HG02885 (cell line): ENCODE measurements around the gene SLC25A39.
A peak's percentile ranks its signal among the peaks of the same experiment; 100 is the strongest.
"Not testable (repeated sequence)": the region's sequence is repeated elsewhere in the genome, so short reads cannot be mapped to it uniquely, and the experiment has no call there.

ENCODE experiments used
- ATAC-seq: cut with Tn5 transposase; IDR thresholded peaks from one replicate; pipeline ENCODE4 v1.9.1; 2021; ENCODE audit warnings: mild to moderate bottlenecking; ENCODE audit not compliant: unreplicated experiment, poor library complexity

Gene SLC25A39

DNA sequence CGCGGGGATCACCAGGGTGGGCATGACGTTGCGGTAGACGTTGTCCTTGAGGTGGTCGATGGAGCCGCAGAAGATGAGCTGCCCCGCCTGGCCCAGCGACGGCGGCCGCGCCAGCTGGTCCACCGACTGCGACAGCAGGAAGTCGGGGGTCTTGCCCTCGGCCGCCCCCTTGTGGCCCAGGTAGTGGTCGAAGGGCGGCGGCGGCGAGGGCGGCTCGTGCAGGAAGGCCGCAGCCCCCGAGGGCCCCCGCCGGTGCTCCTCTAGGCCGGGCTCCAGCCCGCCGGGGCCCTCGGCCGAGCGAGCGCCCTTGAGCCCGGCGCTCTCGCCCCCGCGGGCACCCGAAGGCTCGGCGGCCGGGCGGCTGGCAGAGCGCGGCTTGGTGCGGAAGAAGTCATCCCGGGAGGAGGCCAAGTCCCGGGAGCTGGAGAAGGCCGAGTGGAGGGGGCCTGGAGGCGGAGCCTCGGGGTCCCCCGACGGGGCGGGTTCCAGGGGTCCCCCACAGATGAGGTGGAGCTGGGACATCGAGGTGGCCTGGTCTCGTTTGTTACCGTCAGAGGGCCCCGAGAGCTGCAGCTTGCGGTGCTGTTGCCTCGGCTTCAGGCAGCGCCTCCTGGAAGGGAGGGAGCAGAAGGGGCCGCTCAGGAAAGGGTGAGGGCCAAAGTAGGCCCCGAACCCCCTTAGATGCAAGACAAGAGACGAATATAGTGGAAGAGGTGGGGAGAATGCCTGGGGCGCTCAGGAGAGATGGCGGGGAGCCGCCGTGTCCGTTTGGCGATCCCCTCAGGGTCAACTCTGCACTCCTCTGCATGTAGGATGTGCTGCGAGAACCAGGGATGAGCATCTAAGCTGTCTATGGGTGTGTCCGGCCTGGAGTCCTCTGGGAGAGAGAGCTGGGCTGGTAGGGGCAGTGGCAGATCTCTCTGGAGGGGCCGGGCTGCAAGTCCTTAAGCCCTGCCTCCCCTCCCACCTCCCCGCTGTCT lies 30.2 kb upstream of the SLC25A39 start:
- ATAC-seq, result no peak

DNA sequence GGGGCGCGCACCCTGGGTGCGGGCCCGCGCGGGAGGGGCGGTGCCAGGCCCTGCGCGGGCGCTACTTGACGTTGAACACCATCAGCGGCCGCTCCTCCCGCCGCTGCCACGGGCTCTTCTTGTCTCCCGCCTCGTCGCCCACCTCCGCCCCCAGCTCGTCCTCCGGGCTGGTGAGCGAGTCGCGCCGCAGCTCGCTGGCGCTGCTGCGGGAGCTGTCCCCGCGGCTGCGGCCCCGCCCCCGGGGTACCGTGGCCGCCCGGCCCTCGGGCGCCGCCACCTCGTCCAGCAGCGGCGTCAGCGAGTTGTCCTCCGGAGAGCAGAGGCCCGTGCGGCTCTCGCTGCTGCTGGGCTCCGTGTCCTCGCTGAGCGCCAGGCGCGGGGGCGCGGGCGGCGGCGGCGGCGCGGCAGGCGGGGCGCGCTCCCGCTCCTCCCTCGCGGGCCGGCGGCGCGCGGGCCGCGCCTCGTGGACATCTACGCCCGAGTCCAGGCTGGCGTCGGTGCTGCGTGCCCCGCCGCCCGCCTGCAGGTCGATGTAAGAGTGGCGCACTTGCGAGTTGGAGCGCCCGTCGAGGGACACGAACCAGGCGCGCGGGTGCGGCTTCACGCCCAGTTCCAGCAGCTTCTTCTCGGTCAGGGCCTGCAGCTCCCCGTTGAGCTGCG lies 29.2 kb upstream of the SLC25A39 start:
- no peak for ATAC-seq

DNA sequence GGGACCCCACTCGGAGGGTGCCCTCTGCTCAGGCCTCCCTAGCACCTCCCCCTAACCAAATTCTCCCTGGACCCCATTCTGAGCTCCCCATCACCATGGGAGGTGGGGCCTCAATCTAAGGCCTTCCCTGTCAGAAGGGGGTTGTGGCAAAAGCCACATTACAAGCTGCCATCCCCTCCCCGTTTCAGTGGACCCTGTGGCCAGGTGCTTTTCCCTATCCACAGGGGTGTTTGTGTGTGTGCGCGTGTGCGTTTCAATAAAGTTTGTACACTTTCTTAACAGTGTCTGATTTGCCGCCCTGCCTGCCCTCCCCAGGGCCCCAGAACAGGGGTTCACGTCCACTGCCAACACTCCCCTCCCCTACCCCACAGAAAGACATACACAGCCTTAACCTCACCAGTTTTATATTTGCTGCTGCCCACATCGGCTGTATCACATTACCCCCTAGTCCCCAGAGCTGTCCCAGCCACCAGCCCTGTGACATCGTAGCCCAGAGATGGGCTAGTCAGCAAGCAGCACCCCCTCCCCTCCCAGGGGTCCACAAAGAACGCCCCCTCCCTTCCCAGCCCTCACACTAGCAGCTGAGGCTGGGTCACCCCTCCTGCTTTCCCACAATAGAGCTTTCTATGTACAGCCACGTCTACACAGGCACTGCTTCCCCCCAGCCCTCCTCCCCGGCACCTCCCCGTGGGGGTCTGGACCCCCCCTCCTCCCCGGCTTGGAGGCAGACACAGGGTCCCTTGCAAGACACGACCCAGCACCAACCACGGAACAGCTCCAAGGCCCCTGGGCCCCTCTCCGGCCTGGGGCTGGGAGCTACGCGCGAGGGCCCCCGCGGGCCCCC lies 28.4 kb upstream of the SLC25A39 start:
- no peak for ATAC-seq

DNA sequence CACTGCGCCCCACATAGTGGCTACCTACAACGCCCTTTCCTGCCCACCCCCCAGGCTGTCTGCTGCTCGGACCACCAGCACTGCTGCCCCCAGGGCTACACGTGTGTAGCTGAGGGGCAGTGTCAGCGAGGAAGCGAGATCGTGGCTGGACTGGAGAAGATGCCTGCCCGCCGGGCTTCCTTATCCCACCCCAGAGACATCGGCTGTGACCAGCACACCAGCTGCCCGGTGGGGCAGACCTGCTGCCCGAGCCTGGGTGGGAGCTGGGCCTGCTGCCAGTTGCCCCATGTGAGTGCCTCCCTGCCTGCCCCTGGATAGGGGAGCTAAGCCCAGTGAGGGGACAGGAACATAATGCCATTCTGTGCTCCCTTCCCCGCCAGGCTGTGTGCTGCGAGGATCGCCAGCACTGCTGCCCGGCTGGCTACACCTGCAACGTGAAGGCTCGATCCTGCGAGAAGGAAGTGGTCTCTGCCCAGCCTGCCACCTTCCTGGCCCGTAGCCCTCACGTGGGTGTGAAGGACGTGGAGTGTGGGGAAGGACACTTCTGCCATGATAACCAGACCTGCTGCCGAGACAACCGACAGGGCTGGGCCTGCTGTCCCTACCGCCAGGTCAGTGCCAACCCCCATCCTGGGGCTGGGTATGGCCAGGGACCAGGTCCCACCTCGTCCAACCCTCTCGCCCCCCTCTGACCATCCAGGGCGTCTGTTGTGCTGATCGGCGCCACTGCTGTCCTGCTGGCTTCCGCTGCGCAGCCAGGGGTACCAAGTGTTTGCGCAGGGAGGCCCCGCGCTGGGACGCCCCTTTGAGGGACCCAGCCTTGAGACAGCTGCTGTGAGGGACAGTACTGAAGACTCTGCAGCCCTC lies 27.6 kb upstream of the SLC25A39 start:
- no peak for ATAC-seq

DNA sequence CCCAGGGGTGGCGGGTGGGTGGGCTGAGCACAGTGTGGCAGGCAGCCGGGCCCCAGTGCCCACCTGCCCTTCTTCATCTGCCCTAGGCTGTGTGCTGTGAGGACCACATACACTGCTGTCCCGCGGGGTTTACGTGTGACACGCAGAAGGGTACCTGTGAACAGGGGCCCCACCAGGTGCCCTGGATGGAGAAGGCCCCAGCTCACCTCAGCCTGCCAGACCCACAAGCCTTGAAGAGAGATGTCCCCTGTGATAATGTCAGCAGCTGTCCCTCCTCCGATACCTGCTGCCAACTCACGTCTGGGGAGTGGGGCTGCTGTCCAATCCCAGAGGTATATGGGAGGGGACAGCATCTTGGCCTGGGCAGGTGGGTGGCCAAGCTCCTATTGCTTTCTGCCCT lies 26.8 kb upstream of the SLC25A39 start:
- ATAC-seq, result no peak

DNA sequence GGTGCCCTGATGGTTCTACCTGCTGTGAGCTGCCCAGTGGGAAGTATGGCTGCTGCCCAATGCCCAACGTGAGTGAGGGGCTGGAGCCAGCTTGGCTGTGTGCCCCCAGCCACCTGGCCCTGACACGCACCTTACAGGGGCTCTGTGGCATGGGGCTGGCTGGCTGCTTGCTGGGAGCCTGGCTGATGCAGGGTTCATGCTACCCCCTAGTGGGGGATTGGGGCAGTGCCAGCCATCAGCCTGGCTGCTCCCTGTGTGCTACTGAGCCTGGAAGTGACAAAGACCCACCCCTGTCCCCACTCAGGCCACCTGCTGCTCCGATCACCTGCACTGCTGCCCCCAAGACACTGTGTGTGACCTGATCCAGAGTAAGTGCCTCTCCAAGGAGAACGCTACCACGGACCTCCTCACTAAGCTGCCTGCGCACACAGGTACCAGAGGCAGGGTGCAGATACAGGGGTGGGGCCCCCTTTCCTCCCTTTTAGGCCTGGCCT lies 26.2 kb upstream of the SLC25A39 start:
- no peak for ATAC-seq

DNA sequence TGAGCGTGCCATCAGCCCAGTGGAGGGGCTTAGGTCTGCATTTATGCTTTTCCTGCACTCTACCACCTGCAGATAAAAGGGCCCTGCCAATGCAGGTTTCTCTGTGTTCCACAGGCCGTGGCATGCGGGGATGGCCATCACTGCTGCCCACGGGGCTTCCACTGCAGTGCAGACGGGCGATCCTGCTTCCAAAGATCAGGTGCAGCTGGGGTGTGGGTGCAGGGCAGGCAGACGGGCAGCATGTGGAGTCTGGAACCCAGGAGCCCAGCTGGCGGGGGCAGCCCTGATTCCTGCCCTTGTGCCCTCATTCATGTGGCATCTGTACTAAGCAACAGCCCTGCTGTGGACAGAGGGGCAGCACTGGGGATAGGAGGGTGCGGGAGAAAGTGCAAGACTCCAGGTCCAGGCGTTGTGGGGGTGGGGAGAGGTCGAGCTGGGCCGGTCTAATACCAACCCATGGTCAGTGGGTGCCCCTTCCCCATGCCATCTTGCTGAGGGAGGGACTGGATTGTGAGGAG lies 25.0 kb upstream of the SLC25A39 start:
- ATAC-seq, result no peak

DNA sequence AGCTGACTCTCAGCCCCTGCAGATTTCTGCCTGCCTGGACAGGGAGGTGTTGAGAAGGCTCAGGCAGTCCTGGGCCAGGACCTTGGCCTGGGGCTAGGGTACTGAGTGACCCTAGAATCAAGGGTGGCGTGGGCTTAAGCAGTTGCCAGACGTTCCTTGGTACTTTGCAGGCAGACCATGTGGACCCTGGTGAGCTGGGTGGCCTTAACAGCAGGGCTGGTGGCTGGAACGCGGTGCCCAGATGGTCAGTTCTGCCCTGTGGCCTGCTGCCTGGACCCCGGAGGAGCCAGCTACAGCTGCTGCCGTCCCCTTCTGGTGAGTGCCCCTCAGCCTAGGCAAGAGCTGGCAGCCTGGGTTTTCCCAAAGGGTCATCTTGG lies 24.4 kb upstream of the SLC25A39 start:
- no peak for ATAC-seq

DNA sequence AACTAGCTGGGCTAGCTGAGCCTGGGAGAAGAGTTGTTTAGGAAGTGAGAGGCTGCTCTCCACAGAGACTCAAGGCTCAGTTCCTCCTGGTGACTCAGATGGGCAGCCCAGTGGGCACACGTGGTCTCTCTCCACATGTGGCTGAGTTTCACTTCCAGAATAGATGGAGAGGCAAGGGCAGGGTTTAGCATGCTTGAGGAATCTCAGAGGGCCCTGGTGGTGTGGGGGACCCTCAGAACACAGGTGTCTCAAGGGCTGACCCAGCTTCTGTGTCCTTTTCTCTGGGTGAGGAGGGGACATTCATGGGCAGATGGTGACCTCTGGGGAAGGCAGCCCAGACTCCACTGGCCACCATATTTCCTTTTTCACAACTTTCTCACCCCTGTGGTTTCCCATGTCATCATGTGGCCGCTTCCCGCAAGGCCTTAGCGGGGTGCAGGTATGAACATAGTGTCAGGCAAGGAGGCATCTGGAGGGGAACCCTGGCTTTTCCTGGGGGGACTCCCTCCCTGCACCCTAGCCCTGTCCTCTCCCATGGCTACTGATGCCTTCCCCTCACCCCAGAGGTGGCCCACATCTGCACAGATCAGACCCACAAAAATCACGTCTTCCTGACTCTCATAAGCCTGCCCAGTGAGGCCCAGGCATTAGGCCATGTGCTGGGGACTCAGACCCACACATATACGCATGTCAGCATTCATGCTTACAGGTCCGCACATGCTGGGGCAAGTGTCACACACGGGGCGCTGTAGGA lies 23.8 kb upstream of the SLC25A39 start:
- ATAC-seq, result no peak

DNA sequence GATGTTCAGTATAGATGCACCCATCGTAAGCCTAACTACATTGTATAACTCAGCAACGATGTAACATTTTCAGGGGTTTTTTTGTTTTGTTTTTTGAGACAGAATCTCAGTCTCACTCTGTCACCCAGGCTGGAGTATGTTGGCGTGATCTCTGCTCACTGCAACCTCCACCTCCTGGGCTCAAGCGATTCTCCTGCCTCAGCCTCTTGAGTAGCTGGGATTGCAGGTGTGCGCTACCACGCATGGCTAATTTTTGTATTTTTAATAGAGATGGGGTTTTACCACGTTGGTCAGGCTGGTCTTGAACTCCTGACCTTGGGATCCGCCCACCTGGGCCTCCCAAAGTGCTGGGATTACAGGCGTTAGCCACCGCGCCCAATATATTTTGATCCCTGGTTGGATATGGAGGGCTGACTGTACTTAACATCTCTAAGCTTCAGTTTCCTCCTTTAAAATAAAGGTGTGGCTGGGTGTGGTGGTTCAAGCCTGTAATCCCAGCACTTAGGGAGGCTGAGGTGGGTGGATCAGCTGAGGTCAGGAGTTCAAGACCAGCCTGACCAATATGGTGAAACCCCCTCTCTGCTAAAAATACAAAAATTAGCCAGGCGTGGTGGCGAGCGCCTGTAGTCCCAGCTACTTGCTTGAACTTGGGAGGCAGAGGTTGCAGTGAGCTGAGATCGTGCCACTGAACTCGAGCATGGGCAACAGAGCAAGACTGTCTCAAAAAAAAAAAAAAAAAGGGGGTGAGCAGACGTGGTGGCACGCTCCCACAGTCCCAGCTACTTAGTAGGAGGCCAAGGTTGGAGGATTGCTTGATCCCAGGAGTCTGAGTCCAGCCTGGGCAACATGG lies 22.8 kb upstream of the SLC25A39 start:
- not testable (repeated sequence) for ATAC-seq

DNA sequence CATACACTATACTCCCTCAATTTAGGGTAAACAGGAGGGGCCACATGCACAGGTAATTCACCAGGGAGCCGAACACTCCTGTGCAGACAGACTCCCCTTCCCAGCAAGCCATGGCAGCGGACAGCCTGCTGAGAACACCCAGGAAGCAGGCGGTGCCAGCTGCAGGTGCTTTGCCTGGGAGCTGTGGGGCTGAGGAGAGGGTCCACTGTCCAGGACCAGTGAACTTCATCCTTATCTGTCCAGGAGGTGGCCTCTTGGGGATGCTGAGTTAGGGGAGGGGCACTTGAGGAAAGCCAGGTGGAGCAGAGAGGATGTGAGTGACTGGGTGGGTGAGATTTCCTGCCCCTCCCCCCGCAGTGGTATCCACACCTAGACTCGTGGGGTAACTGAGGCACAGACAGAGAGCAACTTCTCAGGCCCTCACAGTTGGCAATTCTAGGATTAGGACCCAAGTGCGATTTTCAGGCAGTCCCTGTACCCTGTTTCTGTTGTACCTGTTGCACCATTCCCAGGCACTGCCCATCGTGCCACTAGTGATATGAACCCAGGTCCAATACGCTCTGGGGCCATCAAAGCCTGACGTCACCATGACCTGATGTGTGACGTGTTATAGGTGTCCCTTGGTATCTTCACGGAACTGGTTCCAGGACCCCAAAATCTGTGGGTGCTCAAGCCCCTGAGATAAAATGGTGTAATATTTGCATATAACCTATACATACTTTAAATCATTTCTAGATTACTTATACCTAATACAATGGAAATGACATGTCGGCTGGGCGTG lies 21.6 kb upstream of the SLC25A39 start:
- no peak for ATAC-seq

DNA sequence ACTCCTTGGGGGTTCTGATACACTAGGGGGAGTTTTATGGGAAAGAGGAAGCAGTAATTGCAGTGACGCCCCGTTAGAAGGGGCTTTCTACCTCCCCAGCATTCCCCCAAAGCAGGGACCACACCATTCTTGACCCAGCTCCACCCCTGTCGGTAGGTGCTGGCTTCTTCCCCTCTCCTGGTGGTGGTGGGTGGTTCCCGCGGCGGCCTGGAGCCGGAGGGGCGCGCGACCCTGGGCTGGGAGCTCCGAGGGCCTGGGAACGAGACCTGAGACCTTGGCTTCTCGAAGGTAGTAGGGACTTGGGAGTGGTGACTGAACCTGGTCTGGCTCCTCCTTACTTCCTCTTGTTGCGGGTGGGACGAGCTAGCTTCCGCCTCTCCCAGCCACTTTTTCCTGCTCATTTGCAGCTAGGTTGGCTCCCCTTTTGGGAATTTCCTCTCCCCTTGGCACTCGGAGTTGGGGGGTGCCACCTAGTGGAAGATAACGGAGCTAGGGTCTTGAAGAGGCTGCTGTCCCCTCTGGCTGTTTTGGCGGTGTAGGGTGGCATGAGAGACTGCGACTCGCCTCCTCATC lies 20.9 kb upstream of the SLC25A39 start:
- peak; percentile 28 for ATAC-seq

DNA sequence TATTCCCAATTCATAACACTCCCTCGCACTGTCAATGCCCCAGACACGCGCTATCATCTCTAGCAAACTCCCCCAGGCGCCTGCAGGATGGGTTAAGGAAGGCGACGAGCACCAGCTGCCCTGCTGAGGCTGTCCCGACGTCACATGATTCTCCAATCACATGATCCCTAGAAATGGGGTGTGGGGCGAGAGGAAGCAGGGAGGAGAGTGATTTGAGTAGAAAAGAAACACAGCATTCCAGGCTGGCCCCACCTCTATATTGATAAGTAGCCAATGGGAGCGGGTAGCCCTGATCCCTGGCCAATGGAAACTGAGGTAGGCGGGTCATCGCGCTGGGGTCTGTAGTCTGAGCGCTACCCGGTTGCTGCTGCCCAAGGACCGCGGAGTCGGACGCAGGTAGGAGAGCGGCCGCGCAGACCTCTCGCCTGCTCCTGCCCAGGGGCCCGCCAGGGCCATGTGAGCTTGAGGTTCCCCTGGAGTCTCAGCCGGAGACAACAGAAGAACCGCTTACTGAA lies 20.4 kb upstream of the SLC25A39 start, which contains the start of gene GRN:
TSS of gene GRN (plus strand) at position 364 of the 515 bp plus-strand sequence. CDS start 3,863 bp downstream, outside the sequence.
- ATAC-seq, result peak; percentile 82

DNA sequence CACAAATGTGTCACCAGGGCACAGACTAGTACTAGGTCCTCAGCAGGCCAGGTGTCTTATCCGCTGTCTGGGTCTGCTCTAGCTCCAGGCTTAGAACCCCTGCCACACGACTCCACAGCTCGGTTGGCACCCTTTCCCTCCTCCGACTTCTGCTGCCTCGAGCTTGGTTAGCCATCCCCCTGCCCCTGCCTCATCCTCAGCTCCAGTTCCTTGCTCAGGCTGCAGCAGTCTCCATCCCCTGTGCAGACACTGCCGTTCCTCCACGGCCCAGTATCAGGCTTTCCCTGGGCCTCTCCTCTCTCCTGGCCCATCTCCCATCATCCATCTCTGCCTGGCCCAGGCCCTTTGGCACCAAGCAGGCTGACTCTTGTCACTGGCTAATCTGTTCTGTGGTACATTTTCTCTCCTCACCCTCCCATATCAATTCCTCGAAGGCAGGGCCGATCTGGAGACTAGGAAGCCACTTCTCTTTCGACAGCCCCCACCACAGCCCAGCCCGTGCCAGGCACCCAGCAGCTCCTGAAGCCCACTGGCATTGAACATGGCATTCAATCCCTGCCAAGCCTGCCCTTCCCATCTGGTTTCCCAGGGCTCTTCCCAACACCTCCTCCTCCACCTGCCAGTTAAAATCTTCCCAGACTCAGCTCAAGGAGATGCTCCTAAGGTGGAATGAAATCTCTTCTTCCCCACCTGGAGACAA lies 19.0 kb upstream of the SLC25A39 start:
- ATAC-seq, result no peak

DNA sequence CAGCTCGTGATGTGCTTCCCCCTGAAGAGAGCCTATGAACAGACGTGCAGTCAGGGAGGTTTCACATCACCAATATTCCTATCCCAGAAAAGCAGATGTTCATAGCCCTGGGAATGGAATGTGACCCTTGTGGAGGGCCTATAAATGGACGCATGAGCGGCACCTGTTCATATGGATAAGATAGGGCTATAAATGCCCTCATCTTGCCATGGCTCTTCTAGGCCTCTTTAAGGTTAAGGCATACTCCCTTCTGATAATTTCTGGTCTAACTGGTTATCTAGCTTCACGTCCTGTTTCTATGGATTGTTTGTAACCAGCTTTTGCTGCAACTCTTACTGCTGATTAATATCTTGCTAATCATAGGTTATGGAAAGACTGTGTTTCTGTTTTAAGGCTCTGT lies 15.9 kb upstream of the SLC25A39 start:
- ATAC-seq, result not testable (repeated sequence)

DNA sequence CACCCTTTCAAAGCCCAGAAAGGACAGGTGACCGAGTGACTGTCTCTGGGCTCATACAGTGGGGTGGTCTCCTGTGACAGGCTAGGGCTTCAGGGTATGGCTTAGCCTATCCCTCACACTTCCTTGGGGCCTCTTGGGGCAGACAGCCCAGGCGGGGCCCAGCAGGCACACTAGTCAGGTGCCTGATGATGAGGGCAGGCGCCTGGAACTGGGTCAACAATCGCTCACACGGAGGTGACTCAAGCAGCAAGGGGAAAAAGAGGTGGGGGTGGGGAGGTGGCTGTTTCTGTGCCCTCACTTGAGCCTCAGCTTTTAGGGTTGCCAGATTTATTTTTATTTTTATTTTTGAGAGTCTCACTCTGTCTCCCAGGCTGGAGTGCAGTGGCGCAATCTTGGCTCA lies 14.1 kb upstream of the SLC25A39 start:
- no peak for ATAC-seq
